Endothelial cell (in vitro differentiated cells): ENCODE results near the gene AQP5. TPM values are rescaled to one million over a fixed set of nuclear protein-coding genes. Genes with fewer than 3 reads are reported as not detected.

Experiments used
- DNase-seq: peaks from one replicate; pipeline ENCODE4 v3.0.0; 2021; ENCODE audit warnings: low spot score
- H3K27ac Mint-ChIP-seq: one replicate; pipeline ENCODE4 v1.8.0; 2021; ENCODE audit warnings: mixed read lengths, inconsistent platforms; ENCODE audit not compliant: unreplicated experiment
- H3K27me3 Mint-ChIP-seq: one replicate; pipeline ENCODE4 v1.8.0; 2021; ENCODE audit warnings: mild to moderate bottlenecking, moderate library complexity, mixed read lengths, inconsistent platforms; ENCODE audit not compliant: unreplicated experiment
- H3K36me3 Mint-ChIP-seq: one replicate; pipeline ENCODE4 v1.8.0; 2021; ENCODE audit warnings: mild to moderate bottlenecking, low read depth, mixed read lengths, inconsistent platforms; ENCODE audit not compliant: unreplicated experiment
- H3K4me1 Mint-ChIP-seq: one replicate; pipeline ENCODE4 v1.8.0; 2021; ENCODE audit warnings: mild to moderate bottlenecking, mixed read lengths, inconsistent platforms; ENCODE audit not compliant: unreplicated experiment
- H3K4me3 Mint-ChIP-seq: one replicate; pipeline ENCODE4 v1.8.0; 2021; ENCODE audit warnings: mild to moderate bottlenecking, mixed read lengths, inconsistent platforms; ENCODE audit not compliant: unreplicated experiment
- H3K9me3 Mint-ChIP-seq: one replicate; pipeline ENCODE4 v1.8.0; 2021; ENCODE audit warnings: mixed read lengths, inconsistent platforms; ENCODE audit not compliant: unreplicated experiment
- total RNA-seq: library from RNA; stranded (reverse); fragmentation: NEBNext Ultra II Directional; extraction: Animal tissue kit (Norgen Biotek cat#: 25700); gene quantifications from one replicate; pipeline ENCODE4 v1.2.1, GENCODE V29; 2021; ENCODE audit not compliant: unreplicated experiment
- TF ChIP-seq, protein P1 (sequence below): fragments of 200-600 bp; sonication (generic); IDR thresholded peaks from one replicate; pipeline ENCODE4 v1.5.0; 2021; ENCODE audit warnings: antibody characterized with exemption; ENCODE audit not compliant: unreplicated experiment

AQP5 gene
- total RNA-seq, 1 donor from 2014 or later: 0.26 TPM

DNA sequence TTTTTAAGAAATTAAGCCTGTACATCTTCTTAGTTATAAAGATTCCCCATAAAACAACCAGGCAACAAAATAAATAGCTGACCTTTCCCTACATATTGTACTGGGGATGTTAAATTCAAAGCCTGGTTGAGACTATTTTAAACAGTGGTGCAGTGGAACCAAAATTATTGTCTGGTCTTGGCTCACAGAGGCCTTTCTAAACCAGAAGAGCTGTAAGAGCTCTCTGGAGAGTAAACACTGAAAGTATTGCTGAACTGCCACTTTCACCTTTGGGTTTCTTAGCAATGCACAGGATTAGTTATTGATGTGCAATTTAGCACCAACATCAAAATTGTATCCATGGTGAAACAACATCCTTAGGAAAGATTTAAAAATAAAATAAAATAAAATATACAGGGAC is 43.0 kb downstream of the AQP5 start:
- TF ChIP-seq, protein P1, sequence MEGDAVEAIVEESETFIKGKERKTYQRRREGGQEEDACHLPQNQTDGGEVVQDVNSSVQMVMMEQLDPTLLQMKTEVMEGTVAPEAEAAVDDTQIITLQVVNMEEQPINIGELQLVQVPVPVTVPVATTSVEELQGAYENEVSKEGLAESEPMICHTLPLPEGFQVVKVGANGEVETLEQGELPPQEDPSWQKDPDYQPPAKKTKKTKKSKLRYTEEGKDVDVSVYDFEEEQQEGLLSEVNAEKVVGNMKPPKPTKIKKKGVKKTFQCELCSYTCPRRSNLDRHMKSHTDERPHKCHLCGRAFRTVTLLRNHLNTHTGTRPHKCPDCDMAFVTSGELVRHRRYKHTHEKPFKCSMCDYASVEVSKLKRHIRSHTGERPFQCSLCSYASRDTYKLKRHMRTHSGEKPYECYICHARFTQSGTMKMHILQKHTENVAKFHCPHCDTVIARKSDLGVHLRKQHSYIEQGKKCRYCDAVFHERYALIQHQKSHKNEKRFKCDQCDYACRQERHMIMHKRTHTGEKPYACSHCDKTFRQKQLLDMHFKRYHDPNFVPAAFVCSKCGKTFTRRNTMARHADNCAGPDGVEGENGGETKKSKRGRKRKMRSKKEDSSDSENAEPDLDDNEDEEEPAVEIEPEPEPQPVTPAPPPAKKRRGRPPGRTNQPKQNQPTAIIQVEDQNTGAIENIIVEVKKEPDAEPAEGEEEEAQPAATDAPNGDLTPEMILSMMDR: no peak
- Mint-ChIP-seq H3K27ac (no peak overlapping the region), H3K27me3 (no peaks in the 10 kb centered on the region), H3K4me1 (peaks cover 13% of the 10 kb centered on the region), H3K9me3 (no peaks in the 10 kb centered on the region), H3K36me3 (no peaks in the 10 kb centered on the region), H3K4me3 (no peak overlapping the region)
- no peak for DNase-seq

GRCh38 chr12:50005175-50005574 is 43.5 kb downstream of the AQP5 start:
- no peaks in the 10 kb centered on the region for H3K36me3 Mint-ChIP-seq
- H3K4me3 Mint-ChIP-seq: no peak overlapping the region
- H3K4me1 Mint-ChIP-seq: peaks cover 13% of the 10 kb centered on the region
- H3K27ac Mint-ChIP-seq: no peak overlapping the region
- H3K27me3 Mint-ChIP-seq: no peaks in the 10 kb centered on the region
- DNase-seq: no peak
- TF ChIP-seq, protein P1: no peak
- H3K9me3 Mint-ChIP-seq: no peaks in the 10 kb centered on the region

GRCh38 chr12:50006280-50006679 is 44.6 kb downstream of the AQP5 start:
- H3K9me3 Mint-ChIP-seq: no peaks in the 10 kb centered on the region
- no peaks in the 10 kb centered on the region for H3K36me3 Mint-ChIP-seq
- H3K27ac Mint-ChIP-seq: no peak overlapping the region

GRCh38 chr12:50006754-50007442 is 45.2 kb downstream of the AQP5 start:
- Mint-ChIP-seq H3K4me1 (peaks cover 13% of the 10 kb centered on the region), H3K36me3 (no peaks in the 10 kb centered on the region), H3K9me3 (no peaks in the 10 kb centered on the region), H3K4me3 (no peak overlapping the region), H3K27ac (no peak overlapping the region), H3K27me3 (no peaks in the 10 kb centered on the region)
- no peak for DNase-seq
- TF ChIP-seq, protein P1: no peak

More at GRCh38 chr12:50006280-50006679, 44.6 kb downstream of the AQP5 start:
- no peak for DNase-seq
- TF ChIP-seq, protein P1: no peak
- Mint-ChIP-seq H3K27me3 (no peaks in the 10 kb centered on the region), H3K4me1 (peaks cover 13% of the 10 kb centered on the region), H3K4me3 (no peak overlapping the region)

- no peaks in the 10 kb centered on the region for H3K36me3 Mint-ChIP-seq
- no peak for DNase-seq
- H3K4me3 Mint-ChIP-seq: no peak overlapping the region
- H3K27ac Mint-ChIP-seq: no peak overlapping the region
- H3K4me1 Mint-ChIP-seq: peaks cover 3% of the 10 kb centered on the region
- TF ChIP-seq, protein P1: no peak
- H3K27me3 Mint-ChIP-seq: no peaks in the 10 kb centered on the region
- no peaks in the 10 kb centered on the region for H3K9me3 Mint-ChIP-seq
Measured at GRCh38 chr12:50013361-50014147, 51.9 kb downstream of the AQP5 start.
